Skeletal muscle tissue (tissue), 4 donors: ENCODE results near the gene GALNT16. TPM values are rescaled to one million over a fixed set of nuclear protein-coding genes. Genes with fewer than 3 reads are reported as not detected.

Source experiments
- H3K27ac ChIP-seq: one replicate; pipeline ENCODE4 v1.7.0; 2013; ENCODE audit warnings: mild to moderate bottlenecking, low read depth, low read length, inconsistent platforms
- H3K27me3 ChIP-seq, 3 donors: one replicate each; pipeline ENCODE4 v1.7.0; 2013; ENCODE audit warnings: low read length in 3 of 3; ENCODE audit not compliant: control insufficient read depth in 3 of 3, insufficient read depth in 3 of 3
- H3K36me3 ChIP-seq, 3 donors: one replicate each; pipeline ENCODE4 v1.7.0; 2013; ENCODE audit warnings: low read length in 3 of 3; ENCODE audit not compliant: control insufficient read depth in 3 of 3, insufficient read depth in 3 of 3
- H3K4me1 ChIP-seq, 3 donors: one replicate each; pipeline ENCODE4 v1.7.0; 2013; ENCODE audit warnings: low read length in 3 of 3, mild to moderate bottlenecking in 3 of 3; ENCODE audit not compliant: control insufficient read depth in 3 of 3, insufficient read depth in 3 of 3
- H3K4me3 ChIP-seq, 3 donors: one replicate each; pipeline ENCODE4 v1.7.0; 2013; ENCODE audit warnings: low read length in 3 of 3
- H3K9ac ChIP-seq, 3 donors: one replicate each; pipeline ENCODE4 v1.7.0; 2013; ENCODE audit warnings: low read length in 3 of 3, mild to moderate bottlenecking in 3 of 3, moderate library complexity in 2 of 3, low read depth in 1 of 3
- H3K9me3 ChIP-seq, 3 donors: one replicate each; pipeline ENCODE4 v1.7.0; 2013; ENCODE audit warnings: low read length in 3 of 3; ENCODE audit not compliant: control insufficient read depth in 3 of 3
- total RNA-seq: library from RNA; depleted of rRNA; stranded (reverse); fragments of >200 nt; gene quantifications from one replicate; pipeline ENCODE4 v1.2.3, GENCODE V29; 2014
- donor health status: Osteomylitis.

The GALNT16 gene
- total RNA-seq, 1 donor from 2014 or later: 8.4 TPM

GRCh38 chr14:69344171-69344570 is 84.2 kb downstream of the GALNT16 start:
- no peaks in the 10 kb centered on the region for H3K27me3 ChIP-seq
- no peak overlapping the region for H3K4me3 ChIP-seq
- no peak overlapping the region for H3K9ac ChIP-seq
- H3K36me3 ChIP-seq: no peaks in the 10 kb centered on the region
- no peaks in the 10 kb centered on the region for H3K4me1 ChIP-seq
- no peak overlapping the region for H3K27ac ChIP-seq
- H3K9me3 ChIP-seq: no peaks in the 10 kb centered on the region

GRCh38 chr14:69345402-69345801 is 85.4 kb downstream of the GALNT16 start:
- H3K9me3 ChIP-seq: no peaks in the 10 kb centered on the region
- H3K27ac ChIP-seq: no peak overlapping the region
- H3K27me3 ChIP-seq: no peaks in the 10 kb centered on the region
- peaks cover 0 to 3% (median 0%) of the 10 kb centered on the region in 3 donors for H3K36me3 ChIP-seq
- no peak overlapping the region for H3K4me3 ChIP-seq
- H3K4me1 ChIP-seq: no peaks in the 10 kb centered on the region
- H3K9ac ChIP-seq: no peak overlapping the region

- H3K9ac ChIP-seq: no peak overlapping the region
- no peak overlapping the region for H3K4me3 ChIP-seq
- H3K27ac ChIP-seq: no peak overlapping the region
- H3K36me3 ChIP-seq: peaks cover 0 to 3% (median 0%) of the 10 kb centered on the region in 3 donors
- no peaks in the 10 kb centered on the region for H3K27me3 ChIP-seq
- no peaks in the 10 kb centered on the region for H3K4me1 ChIP-seq
- H3K9me3 ChIP-seq: no peaks in the 10 kb centered on the region
These were observed 86.8 kb downstream of the GALNT16 start for GRCh38 chr14:69346710-69347109.

GRCh38 chr14:69349091-69349777 is 89.3 kb downstream of the GALNT16 start:
- Histone ChIP-seq H3K27me3 (peaks cover 0 to 3% (median 0%) of the 10 kb centered on the region in 3 donors), H3K36me3 (peaks cover 0 to 3% (median 0%) of the 10 kb centered on the region in 3 donors), H3K4me3 (no peak overlapping the region), H3K27ac (no peak overlapping the region), H3K9me3 (no peaks in the 10 kb centered on the region), H3K9ac (no peak overlapping the region), H3K4me1 (no peaks in the 10 kb centered on the region)

- peaks cover 0 to 3% (median 0%) of the 10 kb centered on the region in 3 donors for H3K36me3 ChIP-seq
- no peaks in the 10 kb centered on the region for H3K9me3 ChIP-seq
- H3K4me1 ChIP-seq: peaks cover 5 to 6% (median 5%) of the 10 kb centered on the region in 3 donors
- no peak overlapping the region for H3K4me3 ChIP-seq
- no peak overlapping the region for H3K27ac ChIP-seq
- H3K9ac ChIP-seq: no peak overlapping the region
- H3K27me3 ChIP-seq: peaks cover 0 to 3% (median 0%) of the 10 kb centered on the region in 3 donors
These were observed 90.9 kb downstream of the GALNT16 start for GRCh38 chr14:69350892-69351291.

GRCh38 chr14:69351385-69351784 is 91.4 kb downstream of the GALNT16 start:
- H3K27ac ChIP-seq: no peak overlapping the region
- H3K9ac ChIP-seq: no peak overlapping the region
- H3K9me3 ChIP-seq: no peaks in the 10 kb centered on the region
- peaks cover 5 to 6% (median 5%) of the 10 kb centered on the region in 3 donors for H3K4me1 ChIP-seq
- H3K27me3 ChIP-seq: peaks cover 0 to 3% (median 0%) of the 10 kb centered on the region in 3 donors
- peaks cover 0 to 3% (median 0%) of the 10 kb centered on the region in 3 donors for H3K36me3 ChIP-seq
- H3K4me3 ChIP-seq: no peak overlapping the region

GRCh38 chr14:69351911-69352310 is 92.0 kb downstream of the GALNT16 start:
- H3K9me3 ChIP-seq: no peaks in the 10 kb centered on the region
- H3K36me3 ChIP-seq: peaks cover 0 to 3% (median 0%) of the 10 kb centered on the region in 3 donors
- H3K27ac ChIP-seq: no peak overlapping the region
- H3K27me3 ChIP-seq: peaks cover 0 to 3% (median 0%) of the 10 kb centered on the region in 3 donors
- peaks cover 5 to 6% (median 5%) of the 10 kb centered on the region in 3 donors for H3K4me1 ChIP-seq
- no peak overlapping the region for H3K9ac ChIP-seq
- H3K4me3 ChIP-seq: no peak overlapping the region

GRCh38 chr14:69353168-69353567 is 93.2 kb downstream of the GALNT16 start:
- Histone ChIP-seq H3K9me3 (no peaks in the 10 kb centered on the region), H3K9ac (no peak overlapping the region), H3K27ac (no peak overlapping the region), H3K4me3 (no peak overlapping the region), H3K36me3 (peaks cover 0 to 3% (median 0%) of the 10 kb centered on the region in 3 donors), H3K4me1 (peaks cover 5 to 6% (median 5%) of the 10 kb centered on the region in 3 donors), H3K27me3 (peaks cover 0 to 3% (median 0%) of the 10 kb centered on the region in 3 donors)

- Histone ChIP-seq H3K4me1 (peaks cover 5 to 6% (median 5%) of the 10 kb centered on the region in 3 donors), H3K27ac (no peak overlapping the region), H3K9me3 (no peaks in the 10 kb centered on the region), H3K36me3 (peaks cover 0 to 2% (median under 1%) of the 10 kb centered on the region in 3 donors), H3K27me3 (peaks cover 0 to 3% (median 0%) of the 10 kb centered on the region in 3 donors), H3K9ac (no peak overlapping the region), H3K4me3 (no peak overlapping the region)
These were observed 94.6 kb downstream of the GALNT16 start for GRCh38 chr14:69354383-69355153.

- Histone ChIP-seq H3K9ac (no peak overlapping the region), H3K9me3 (no peaks in the 10 kb centered on the region), H3K27ac (peak overlapping the region; percentile 72), H3K4me3 (no peak overlapping the region), H3K36me3 (peaks cover 0 to 2% (median 0%) of the 10 kb centered on the region in 3 donors), H3K4me1 (peaks cover 5 to 6% (median 5%) of the 10 kb centered on the region in 3 donors), H3K27me3 (peaks cover 0 to 3% (median 0%) of the 10 kb centered on the region in 3 donors)
These were observed 95.2 kb downstream of the GALNT16 start for GRCh38 chr14:69355154-69355597.
